ENCODE results near the gene DCAF8. TPM values are rescaled to one million over a fixed set of nuclear protein-coding genes. Genes with fewer than 3 reads are reported as not detected.

Gene DCAF8
- total RNA-seq, 1 donor from 2014 or later = 69.4 TPM

DNA sequence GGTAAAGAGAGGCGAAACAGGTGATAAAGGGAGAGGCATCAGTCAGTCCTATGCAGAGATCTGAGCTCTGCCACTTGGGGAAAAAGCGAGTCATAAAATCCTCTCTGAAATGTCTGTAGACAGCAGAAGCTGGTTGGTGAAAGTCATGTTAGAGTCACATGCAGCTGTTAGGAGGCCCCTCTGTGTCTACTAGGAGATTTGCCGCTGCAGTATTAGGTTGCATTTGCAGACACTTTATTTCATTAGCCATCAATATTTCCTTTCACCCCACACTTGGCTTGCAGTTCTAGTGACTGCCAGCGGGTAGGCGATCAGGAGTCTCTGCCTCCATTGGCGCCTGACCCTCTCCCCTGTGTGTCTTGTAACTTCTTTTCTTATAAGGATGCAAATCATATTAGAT is 94.8 kb downstream of the DCAF8 start:
- H3K4me3 ChIP-seq (ENCODE audit: low read depth, low read length) = no peak overlapping the region
- no peaks in the 10 kb centered on the region for H3K36me3 ChIP-seq (ENCODE audit: control insufficient read depth, insufficient read depth, low read length)
- no peak for DNase-seq (ENCODE audit: low read depth)
- H3K27me3 ChIP-seq (ENCODE audit: control insufficient read depth, insufficient read depth, low read length) = no peaks in the 10 kb centered on the region
- TF ChIP-seq, protein P1, sequence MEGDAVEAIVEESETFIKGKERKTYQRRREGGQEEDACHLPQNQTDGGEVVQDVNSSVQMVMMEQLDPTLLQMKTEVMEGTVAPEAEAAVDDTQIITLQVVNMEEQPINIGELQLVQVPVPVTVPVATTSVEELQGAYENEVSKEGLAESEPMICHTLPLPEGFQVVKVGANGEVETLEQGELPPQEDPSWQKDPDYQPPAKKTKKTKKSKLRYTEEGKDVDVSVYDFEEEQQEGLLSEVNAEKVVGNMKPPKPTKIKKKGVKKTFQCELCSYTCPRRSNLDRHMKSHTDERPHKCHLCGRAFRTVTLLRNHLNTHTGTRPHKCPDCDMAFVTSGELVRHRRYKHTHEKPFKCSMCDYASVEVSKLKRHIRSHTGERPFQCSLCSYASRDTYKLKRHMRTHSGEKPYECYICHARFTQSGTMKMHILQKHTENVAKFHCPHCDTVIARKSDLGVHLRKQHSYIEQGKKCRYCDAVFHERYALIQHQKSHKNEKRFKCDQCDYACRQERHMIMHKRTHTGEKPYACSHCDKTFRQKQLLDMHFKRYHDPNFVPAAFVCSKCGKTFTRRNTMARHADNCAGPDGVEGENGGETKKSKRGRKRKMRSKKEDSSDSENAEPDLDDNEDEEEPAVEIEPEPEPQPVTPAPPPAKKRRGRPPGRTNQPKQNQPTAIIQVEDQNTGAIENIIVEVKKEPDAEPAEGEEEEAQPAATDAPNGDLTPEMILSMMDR (IDR thresholded peaks at IDR 0.05; ENCODE audit: insufficient read depth, low read length, poor library complexity, severe bottlenecking) = no peak

DNA sequence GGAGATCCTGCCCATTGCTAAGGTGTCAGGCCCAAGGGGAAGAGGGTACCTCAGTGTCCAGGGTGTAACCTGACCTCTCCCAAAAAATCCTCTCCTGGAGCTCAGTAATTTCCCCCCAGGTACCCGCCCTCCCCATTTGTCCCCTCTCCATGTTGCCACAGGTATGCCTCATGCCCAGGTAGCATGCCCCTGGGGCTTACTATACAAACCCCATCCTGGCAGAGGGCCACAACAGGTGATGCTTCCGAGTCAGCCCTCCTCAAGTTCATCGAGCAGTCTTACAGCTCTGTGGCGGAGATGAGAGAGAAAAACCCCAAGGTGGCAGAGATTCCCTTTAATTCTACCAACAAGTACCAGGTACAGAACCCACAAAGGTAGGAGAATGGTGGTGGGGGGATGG is 95.3 kb downstream of the DCAF8 start:
- H3K4me3 ChIP-seq (ENCODE audit: low read depth, low read length) = no peak overlapping the region
- H3K36me3 ChIP-seq (ENCODE audit: control insufficient read depth, insufficient read depth, low read length) = no peaks in the 10 kb centered on the region
- TF ChIP-seq, protein P1 (IDR thresholded peaks at IDR 0.05; ENCODE audit: insufficient read depth, low read length, poor library complexity, severe bottlenecking) = no peak
- H3K27me3 ChIP-seq (ENCODE audit: control insufficient read depth, insufficient read depth, low read length) = no peaks in the 10 kb centered on the region
- no peak for DNase-seq (ENCODE audit: low read depth)

DNA sequence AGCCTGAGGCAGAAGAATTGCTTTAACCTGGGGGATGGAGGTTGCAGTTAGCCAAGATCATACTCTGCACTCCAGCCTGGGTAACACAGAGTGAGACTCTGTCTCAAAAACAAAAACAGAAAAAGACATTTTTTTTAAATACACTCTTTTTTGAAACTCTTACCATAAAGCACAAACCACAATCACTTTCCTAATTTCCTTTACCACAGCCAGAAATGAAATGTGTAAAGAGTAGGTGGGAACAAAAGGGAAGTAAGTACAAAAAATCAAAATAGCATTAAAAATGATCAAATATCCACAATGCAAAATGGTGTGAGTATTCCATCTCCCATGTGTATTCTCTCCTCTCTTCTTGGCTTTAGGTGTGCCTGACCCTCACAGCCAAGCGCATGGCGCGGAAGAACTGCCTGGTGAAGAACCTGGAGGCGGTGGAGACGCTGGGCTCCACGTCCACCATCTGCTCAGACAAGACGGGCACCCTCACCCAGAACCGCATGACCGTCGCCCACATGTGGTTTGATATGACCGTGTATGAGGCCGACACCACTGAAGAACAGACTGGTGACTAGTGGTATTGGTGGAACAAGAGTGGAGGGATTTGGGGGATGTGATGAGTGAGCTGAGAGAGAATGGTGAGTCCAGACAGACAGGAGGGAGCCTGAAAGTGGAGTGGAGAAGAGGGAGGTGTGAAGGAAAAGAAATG is 96.0 kb downstream of the DCAF8 start:
- TF ChIP-seq, protein P1 (IDR thresholded peaks at IDR 0.05; ENCODE audit: insufficient read depth, low read length, poor library complexity, severe bottlenecking) = no peak
- Histone ChIP-seq H3K4me3 (ENCODE audit: low read depth, low read length) (no peak overlapping the region), H3K27me3 (ENCODE audit: control insufficient read depth, insufficient read depth, low read length) (no peaks in the 10 kb centered on the region), H3K36me3 (ENCODE audit: control insufficient read depth, insufficient read depth, low read length) (no peaks in the 10 kb centered on the region)
- no peak for DNase-seq (ENCODE audit: low read depth)

Other genes with a start within 250 kb of the DCAF8 start
- 5.3 and 5.5 TPM in 2 replicates for gene PIGM, start 230.6 kb downstream of the DCAF8 start, total RNA-seq
- gene KCNJ10, start 192.4 kb downstream of the DCAF8 start, total RNA-seq = 0.04 TPM in 1 of 2 replicates, not detected in the other
- not detected in 2 replicates for gene KCNJ9, start 181.0 kb downstream of the DCAF8 start, total RNA-seq
- 32.9 and 44.3 TPM in 2 replicates for gene IGSF8, start 163.9 kb downstream of the DCAF8 start, total RNA-seq
- gene ATP1A2, start 146.8 kb downstream of the DCAF8 start, total RNA-seq = 0.04 and 0.07 TPM in 2 replicates
- gene ATP1A4, start 110.9 kb downstream of the DCAF8 start, total RNA-seq = not detected in 2 replicates
- not detected in 2 replicates for gene CASQ1, start 72.0 kb downstream of the DCAF8 start, total RNA-seq
- gene PEA15, start 57.2 kb downstream of the DCAF8 start, total RNA-seq = 139 and 147 TPM in 2 replicates
- 43.8 and 45.8 TPM in 2 replicates for gene PEX19, start 22.6 kb upstream of the DCAF8 start, total RNA-seq
- gene COPA, start 80.7 kb upstream of the DCAF8 start, total RNA-seq = 130 and 152 TPM in 2 replicates
- 71.9 and 91.3 TPM in 2 replicates for gene NCSTN, start 80.8 kb upstream of the DCAF8 start, total RNA-seq
- 0.08 TPM in 1 of 2 replicates, not detected in the other for gene NHLH1, start 104.5 kb upstream of the DCAF8 start, total RNA-seq
- 17.0 and 18.2 TPM in 2 replicates for gene VANGL2, start 138.0 kb upstream of the DCAF8 start, total RNA-seq

Data from kidney epithelial cell (primary cell).